ENCODE measurements around the gene OCSTAMP.

Gene OCSTAMP

DNA sequence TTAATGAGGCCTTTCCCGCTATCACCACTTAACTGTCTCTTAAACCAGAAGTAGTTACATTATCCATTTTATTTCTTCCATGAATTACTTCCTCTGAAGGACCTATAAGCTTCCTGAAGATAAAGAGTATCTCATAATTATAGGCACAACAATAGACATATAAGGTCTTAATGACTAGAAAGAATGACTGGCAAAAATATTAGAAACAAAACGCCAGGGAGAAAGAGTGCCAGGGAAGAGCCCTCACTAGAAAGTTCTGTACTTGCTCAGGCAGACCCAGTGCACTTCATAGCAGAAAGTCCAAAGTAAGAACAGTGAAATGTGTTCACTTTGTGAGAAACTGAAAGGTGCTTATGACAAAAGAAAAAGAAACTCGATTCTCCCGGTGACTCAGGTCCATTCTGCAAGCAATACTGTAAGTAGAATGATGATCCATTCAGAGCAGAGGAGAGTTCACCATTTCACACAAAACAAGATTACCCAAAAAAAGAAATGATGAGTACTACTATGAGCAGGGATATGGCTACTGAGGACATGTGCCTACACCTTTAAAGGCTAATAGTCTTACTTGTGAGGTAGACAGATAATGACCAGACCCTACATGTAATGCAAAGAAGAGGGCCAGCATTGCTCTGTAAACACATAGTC lies 42.6 kb downstream of the OCSTAMP start:
- DNase-seq: no peak

DNA sequence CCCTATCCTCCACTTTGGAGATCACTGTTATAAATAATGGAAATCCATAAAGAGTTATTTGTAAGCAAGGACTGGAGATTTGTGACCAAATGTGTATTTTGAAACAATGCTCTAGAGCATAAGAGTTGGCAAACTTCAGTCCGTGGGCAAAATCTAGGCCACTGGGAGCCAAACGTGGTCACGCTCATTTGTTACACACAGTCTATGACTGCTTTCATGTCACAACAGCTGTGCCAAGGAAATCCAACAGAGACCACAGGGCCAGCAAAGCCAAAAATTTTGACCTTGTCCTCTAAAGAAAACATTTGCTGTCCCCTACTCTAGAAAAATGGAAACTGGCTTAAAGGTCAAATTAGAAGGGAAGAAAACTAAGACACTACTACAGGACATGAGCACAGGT lies 44.9 kb downstream of the OCSTAMP start:
- no peak for DNase-seq

- DNase-seq: no peak
Observed at GRCh38 chr20:46501961-46502360, 48.5 kb downstream of the OCSTAMP start.

GRCh38 chr20:46501337-46501942 lies 49.0 kb downstream of the OCSTAMP start:
- DNase-seq: no peak

GRCh38 chr20:46494077-46494476 lies 56.4 kb downstream of the OCSTAMP start:
- DNase-seq: no peak

- no peak for DNase-seq
Observed at GRCh38 chr20:46491354-46491753, 59.1 kb downstream of the OCSTAMP start.
